ENCODE results near the gene ATG3. TPM values are rescaled to one million over a fixed set of nuclear protein-coding genes. Genes with fewer than 3 reads are reported as not detected.

Gene ATG3
- total RNA-seq, 1 experiment from 2014 or later, result 52.3 TPM

DNA sequence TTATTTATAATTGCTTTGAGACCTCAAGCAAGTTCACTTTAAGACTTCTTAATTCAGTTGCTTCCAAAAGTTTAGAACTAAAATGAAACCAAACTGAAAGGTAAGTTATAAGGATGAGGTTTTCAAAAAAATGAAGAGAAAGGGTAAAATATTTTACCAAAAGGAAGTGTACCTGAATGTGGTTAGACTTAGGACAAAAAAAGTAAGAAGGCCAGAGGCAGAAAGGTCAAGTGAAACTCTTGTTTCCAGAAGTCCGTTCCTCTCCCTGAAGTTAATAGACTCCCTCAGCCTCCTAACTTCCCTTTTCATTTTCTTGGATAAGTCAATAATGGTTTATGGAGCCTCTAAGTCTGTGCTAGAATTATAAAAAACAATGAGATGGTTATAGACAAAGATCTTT, 79.1 kb downstream of the ATG3 start:
- TF ChIP-seq, protein P1, sequence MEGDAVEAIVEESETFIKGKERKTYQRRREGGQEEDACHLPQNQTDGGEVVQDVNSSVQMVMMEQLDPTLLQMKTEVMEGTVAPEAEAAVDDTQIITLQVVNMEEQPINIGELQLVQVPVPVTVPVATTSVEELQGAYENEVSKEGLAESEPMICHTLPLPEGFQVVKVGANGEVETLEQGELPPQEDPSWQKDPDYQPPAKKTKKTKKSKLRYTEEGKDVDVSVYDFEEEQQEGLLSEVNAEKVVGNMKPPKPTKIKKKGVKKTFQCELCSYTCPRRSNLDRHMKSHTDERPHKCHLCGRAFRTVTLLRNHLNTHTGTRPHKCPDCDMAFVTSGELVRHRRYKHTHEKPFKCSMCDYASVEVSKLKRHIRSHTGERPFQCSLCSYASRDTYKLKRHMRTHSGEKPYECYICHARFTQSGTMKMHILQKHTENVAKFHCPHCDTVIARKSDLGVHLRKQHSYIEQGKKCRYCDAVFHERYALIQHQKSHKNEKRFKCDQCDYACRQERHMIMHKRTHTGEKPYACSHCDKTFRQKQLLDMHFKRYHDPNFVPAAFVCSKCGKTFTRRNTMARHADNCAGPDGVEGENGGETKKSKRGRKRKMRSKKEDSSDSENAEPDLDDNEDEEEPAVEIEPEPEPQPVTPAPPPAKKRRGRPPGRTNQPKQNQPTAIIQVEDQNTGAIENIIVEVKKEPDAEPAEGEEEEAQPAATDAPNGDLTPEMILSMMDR (IDR thresholded peaks at IDR 0.05; ENCODE audit: insufficient read depth in 1 of 2, low read depth in 1 of 2, low read length in 1 of 2, severe bottlenecking in 1 of 2, unreplicated experiment in 1 of 2), result no peak
- Histone ChIP-seq H3K9me3 (no peaks in the 10 kb centered on the region), H3K4me3 (ENCODE audit: low read depth, low read length) (no peak overlapping the region), H3K4me1 (no peaks in the 10 kb centered on the region), H3K36me3 (ENCODE audit: control insufficient read depth, insufficient read depth, low read length) (no peaks in the 10 kb centered on the region), H3K27me3 (replicated peaks; ENCODE audit: control insufficient read depth, insufficient read depth, low read length) (no peaks in the 10 kb centered on the region)
- POLR2A ChIA-PET, result no interaction called here
- CTCF ChIA-PET, result no interaction called here
- intact Hi-C loops (cut with micrococcal nuclease; ENCODE audit: unreplicated experiment), result no loop called here
- Mint-ChIP-seq H3K9me3 (ENCODE audit: unreplicated experiment) (no peaks in the 10 kb centered on the region), H3K27me3 (ENCODE audit: insufficient read depth, unreplicated experiment) (no peaks in the 10 kb centered on the region), H3K36me3 (ENCODE audit: insufficient read depth, unreplicated experiment) (no peaks in the 10 kb centered on the region), H3K4me3 (ENCODE audit: unreplicated experiment) (no peak overlapping the region), H3K27ac (ENCODE audit: unreplicated experiment) (no peak overlapping the region), H3K4me1 (ENCODE audit: low read depth, unreplicated experiment) (no peaks in the 10 kb centered on the region)
- no TSS peak for BruUV-seq (replicated peaks)
- no peak for DNase-seq

Other genes with a start within 250 kb of the ATG3 start
- 0.45 and 0.51 TPM in 2 replicates for gene CD200, start 228.8 kb downstream of the ATG3 start, total RNA-seq (2022)
- not detected in 2 replicates for gene BTLA, start 62.5 kb downstream of the ATG3 start, total RNA-seq (2022)
- gene SLC35A5, start 83 bp upstream of the ATG3 start, total RNA-seq (2022), result 18.6 and 19.1 TPM in 2 replicates
- 19.4 and 26.2 TPM in 2 replicates for gene CCDC80, start 79.2 kb upstream of the ATG3 start, total RNA-seq (2022)

Data from Caco-2 (cell line).